HG03280 (cell line): ENCODE results near the gene SREBF1.

ENCODE experiments used
- ATAC-seq: cut with Tn5 transposase; IDR thresholded peaks from one replicate; pipeline ENCODE4 v1.9.1; 2021; ENCODE audit warnings: mild to moderate bottlenecking, moderate library complexity; ENCODE audit not compliant: unreplicated experiment

Gene SREBF1

GRCh38 chr17:17842111-17842876 is 5.5 kb upstream of the SREBF1 start:
- ATAC-seq, result no peak

GRCh38 chr17:17841601-17842025 is 4.8 kb upstream of the SREBF1 start:
- ATAC-seq, result no peak

DNA sequence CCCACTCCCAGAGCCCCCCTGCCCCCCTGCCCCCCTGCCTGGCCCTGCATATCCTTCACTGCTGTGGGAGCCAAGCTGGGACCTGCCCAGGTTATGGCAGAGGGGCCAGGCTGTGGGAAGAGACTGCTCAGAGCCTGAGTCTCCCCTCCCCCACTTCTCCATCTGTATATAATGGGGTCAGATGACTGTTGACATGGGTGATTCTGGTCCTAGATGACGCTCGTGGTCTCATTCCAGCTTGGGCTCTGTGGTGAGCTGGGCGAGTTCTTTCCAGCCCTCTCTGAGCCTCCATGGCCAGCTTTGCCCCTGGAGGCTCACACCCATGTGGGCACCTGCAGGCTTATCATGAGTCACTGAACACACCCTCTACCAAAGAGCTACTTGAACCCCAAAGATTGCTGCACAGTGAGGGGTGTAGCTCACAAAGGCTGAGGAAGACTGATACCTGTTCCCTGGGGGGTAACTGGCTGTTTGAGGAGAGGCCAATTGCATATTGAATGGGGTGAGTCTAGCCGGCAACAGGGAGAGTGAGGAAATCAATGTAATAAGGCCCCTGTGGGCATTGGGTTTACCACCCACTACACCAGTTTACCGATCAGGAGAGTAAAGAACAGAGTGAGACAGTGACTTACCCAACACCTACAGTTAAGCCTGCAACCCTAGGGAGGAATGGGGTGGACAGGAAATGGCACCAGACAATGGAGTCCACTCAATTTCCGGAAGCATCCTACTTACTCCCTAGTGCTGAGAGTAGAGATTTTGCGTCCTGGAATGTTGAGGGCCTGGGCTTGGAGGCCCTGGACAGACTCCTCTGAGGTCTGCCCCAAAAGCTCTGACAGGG is 4.2 kb upstream of the SREBF1 start:
- ATAC-seq, result no peak

DNA sequence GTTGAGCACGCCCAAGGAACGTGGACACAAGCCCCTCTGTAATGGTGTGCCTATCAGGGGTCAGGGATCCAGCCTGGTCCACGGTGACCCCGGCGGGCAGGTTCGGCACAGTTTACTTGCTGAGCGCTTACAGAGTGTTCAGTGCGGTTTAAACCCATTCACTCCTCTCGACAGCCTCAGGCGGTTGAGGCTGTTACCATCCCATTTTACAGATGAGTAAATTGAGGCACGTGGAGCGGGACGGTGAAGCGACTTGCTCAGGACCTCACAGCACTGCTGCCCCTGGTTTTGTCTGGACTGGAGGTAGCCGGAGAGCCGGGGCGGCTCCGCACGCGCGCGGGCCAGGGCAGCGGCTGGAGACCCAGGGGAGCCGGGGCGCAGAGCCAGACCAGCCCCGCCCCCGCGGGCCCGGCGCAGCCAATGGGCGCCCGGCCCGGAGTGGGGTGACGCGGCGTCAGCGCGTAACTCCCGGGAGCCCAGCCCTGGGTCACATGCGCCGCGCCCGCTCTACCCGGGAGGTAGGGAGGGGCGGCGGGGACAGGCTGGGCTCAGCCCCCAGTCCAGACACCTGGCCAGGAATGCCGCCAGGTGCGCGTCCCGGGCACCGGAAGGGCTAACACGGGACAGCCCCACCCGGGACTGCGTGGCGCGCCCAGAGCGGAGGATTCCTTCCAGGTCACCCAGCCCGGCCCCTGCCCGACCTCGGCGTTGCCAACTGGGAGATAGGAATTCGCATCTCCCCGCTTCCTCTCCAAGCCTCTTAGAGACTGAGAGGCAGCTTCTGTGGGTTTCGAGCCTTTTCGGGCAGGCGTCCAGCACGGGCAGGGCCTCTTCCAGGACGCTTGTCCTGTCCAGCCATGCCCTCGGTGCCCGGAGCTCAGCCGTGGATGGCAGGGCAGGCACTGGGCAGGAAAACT is 3.3 kb upstream of the SREBF1 start:
- ATAC-seq, result peak; percentile 55

DNA sequence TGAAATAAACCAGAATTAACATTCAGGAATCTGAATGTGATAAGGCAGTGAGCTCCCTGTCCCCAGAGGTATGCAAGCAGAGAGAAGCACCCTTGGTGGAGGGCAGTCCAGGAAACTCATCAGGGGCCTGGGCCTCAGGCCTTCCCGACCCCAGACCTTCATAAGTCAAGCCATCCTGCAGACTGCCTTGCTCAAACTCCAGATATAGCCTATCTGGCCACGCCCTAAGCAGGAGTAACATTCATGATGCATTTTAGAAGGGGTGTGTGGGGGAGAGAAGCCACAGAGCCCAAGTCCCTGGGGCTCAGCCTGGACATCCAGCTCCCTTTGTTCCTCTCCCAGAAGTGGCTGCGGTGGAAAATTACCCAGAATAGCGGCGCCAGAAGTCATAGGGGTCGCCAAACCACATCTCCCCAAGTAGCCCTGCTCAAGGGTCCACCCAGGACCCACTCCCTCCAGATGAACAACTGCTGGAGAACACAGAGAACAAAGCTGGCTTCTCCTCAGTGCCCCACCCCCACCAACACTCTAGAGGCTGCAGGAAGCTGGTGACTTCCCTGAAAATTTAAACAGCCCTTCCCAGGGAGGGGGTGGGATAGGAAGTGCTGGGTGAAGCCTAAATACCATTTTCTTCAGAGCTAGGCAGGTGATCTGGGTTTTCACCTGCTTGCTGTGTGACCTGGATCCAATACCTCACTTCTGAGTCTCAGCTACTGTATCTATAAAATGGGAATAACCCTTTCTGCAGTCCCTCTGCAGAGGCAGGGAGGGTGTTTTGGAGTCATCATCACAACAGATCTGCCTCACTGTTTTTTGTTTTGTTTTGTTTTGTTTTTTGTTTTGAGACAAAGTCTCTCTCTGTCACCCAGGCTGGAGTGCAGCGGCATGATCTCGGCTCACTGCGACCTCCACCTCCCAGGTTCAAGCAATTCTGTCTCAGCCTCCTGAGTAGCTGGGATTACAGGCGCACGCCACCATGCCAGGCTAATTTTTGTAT is 1.5 kb upstream of the SREBF1 start:
- ATAC-seq, result no peak

- no peak for ATAC-seq
Measured at GRCh38 chr17:17837380-17837821, 615 bp upstream of the SREBF1 start.

- ATAC-seq, result peak; percentile 67
Measured at GRCh38 chr17:17836250-17836817, 452 bp downstream of the SREBF1 start.

DNA sequence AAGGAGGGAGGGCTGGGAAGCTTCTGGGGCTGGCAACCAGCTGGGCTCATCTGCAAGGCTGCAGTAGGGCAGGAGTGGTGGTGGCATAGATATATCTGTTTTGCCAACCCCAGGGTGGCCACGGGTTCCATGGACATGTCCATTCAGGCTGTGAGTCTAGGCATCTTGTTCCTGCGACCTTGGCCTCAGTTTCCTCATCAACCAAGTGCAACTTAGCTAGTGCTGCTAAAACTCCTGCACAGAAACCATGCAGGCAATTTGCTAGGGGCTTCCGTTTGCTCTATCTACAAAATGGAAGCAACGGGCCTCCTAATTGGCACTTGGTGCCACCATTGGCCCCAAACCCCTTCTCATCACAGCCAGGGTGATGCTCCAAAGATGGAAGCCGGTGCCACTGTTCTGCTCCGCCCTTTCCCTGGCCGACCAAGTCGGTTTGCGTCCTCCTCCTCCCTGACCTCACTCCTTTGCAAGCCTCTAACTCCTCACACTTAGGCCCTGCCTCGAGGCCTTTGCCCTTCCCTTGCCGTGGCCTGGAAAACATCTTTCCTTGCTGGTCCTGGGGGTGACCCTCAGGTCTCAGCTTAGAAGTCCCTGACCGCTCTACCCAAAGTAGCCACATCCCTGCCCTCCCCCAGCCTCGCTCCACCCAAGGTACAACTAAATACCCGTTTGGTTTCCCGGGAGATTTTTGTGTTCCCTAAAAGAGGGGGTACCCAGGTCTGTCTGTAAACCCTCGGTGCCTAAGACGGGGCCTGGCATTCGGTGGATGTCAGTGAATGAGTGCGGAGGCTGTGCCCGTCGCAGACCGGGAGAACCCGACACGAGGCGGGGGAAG is 1.2 kb downstream of the SREBF1 start:
- no peak for ATAC-seq

DNA sequence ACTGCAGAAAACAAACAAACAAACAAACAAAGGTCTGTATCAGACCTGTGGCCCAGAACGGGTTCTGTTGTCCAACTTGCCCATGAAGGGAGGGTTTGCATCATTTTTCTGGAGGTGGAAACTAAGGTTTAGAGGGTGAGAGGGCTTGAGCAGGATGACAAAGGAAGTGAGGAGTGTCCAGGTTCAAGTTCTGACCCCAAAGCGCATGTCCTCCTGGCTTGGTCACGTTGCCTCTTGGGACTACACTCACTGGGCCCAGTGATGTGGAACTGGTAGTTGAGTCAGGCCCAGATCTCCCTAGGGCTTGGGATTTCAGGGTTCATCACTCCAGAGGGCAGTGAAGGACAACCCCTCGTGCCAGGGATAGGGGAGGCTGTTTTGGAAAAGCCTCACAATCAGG is 1.8 kb downstream of the SREBF1 start:
- no peak for ATAC-seq

GRCh38 chr17:17833658-17834357 is 3.0 kb downstream of the SREBF1 start:
- no peak for ATAC-seq

- no peak for ATAC-seq
Measured at GRCh38 chr17:17832032-17832363, 4.8 kb downstream of the SREBF1 start.

GRCh38 chr17:17831208-17832031 is 5.4 kb downstream of the SREBF1 start:
- no peak for ATAC-seq

DNA sequence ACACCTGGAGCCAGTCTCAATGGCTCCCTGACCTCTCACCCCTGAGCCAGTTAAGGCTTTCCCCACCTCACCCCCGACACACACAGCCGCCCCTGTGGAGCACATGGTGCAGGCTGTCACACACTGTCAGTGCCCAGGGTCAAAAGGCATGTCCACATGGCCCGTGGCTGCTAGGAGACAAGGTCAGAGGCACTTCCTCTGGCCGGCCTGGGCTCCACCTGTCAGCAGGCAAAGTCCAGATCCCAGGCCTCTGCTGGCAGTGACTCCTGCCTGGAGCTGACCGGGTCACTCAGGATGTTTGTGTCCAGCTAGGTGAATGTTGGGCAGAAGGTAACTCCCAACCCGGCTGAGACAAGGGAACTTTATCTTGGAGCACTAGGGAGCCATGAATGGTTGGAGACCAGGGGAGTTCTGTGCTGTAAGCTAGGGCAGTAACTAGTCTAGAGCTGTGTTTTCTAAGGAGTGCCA is 6.0 kb downstream of the SREBF1 start:
- no peak for ATAC-seq

DNA sequence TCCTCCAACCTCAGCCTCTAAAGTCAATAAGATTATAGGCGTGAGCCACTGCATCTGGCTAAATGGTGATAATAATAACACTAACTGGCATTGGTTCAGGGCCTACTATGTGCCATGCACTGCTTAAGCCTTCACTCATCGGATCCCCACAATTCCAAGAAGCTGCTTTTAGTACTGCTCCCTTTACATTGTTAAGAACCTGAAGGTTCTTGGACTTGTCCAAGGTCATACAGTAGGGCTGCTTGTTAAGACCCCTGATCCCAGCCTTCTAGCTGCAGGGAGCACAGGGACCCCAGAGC is 6.6 kb downstream of the SREBF1 start:
- ATAC-seq, result no peak

DNA sequence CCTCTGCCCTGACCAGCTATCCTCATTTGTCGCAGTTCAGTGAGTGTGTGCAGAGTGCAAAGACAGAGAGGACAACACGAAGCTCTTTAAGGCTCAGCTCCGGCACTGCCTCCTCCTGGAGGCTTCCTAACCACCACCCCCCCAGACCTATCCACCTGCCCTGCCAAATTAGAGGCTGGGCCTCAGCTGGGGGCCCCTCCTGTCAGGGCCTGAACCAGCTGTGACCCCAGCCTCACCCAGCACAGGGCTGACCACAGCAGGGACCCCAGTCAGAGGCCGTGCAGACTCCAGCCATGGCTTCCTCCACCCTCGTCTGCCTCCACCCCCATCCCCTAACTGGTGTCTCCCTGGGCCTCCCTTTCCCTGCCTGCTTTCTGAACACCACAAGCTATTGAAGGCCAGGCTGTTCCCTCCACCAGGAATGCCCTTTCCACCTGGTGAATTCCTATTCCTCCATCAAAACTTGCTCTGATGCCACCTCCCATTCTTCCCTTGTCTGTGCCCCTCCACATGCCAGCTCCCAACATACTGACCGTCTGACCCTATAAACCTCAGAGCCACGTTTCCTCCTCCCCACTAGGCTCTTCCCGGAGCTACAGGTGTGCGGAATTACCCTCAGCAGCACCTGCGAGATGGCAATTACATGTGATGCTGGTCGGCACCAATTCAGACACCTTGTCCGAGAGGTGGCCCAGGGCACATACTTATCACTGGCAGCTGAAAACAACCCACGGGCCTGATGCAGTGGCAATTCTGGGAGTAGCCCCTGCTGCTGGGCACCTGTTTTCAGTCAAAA is 8.8 kb downstream of the SREBF1 start:
- no peak for ATAC-seq

DNA sequence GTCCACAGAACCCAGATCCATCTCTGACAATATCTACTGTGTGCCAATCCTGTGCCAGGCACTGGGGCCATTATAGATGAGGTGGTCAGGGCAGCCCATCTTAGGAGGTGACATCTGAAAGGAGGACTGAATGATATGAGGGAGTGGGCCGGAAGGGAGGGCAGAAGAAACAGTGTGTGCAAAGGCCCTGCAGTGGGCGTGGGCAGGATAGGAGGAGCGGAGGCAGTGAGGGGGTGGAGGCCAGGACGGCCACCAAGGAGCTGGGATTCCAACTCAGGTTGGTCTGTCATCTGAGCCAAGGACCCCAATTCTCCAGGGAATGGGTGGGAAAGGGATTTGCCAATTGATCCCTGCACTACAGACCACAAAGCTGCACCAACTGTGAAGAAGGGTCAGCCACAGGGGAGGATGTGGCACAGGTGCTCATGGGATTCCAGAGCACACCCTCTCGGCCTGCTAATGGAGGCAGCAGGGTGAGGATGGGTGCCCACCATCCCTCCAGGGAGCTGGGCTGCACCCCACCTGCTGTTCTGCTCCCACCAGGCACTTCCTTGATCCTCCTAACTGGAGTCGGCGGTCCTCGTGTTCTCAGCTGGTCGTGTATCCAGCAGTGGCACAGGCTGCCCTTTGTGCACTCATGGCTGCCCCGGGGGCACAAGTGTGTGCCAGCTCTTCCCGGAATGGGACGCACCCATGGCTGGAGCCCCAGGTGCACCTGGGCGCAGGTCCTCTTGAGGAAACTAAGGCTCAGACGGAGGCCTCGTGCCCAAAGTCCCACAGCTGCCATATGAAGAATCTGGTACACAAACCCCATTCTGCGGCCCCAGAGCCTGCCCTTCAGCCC is 9.6 kb downstream of the SREBF1 start:
- ATAC-seq, result no peak
